Dedifferentiated amniotic fluid mesenchymal stem cell (primary cell): Measurements from ENCODE around the gene SPOCK1.
A peak's percentile ranks its signal among the peaks of the same experiment; 100 is the strongest.

Experiments used
- DNase-seq: peaks from one replicate; pipeline ENCODE4 v3.0.0-alpha.2; 2016; ENCODE audit errors: extremely low spot score

The SPOCK1 gene

DNA sequence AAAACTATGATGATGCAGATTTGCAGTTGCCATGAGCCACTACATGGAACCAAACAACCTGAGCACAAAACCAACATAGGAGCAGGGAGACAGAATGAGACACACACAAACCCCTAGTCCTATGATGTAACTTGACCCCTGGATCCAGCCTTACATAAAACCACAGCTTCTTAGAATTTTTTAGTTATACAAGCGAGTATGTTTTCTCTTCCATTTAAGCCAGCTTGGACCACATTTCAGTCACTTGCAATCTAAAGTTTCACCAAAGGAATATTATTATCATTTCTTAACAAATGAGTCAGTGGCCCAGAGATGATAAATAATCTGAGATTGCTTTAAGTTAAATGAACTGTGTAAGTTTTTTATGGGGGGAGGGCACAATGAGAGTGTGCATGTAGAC lies 6.8 kb downstream of the SPOCK1 start:
- DNase-seq: peak; percentile 62

- no peak for DNase-seq
Observed at GRCh38 chr5:137491121-137491520, 8.0 kb downstream of the SPOCK1 start.

DNA sequence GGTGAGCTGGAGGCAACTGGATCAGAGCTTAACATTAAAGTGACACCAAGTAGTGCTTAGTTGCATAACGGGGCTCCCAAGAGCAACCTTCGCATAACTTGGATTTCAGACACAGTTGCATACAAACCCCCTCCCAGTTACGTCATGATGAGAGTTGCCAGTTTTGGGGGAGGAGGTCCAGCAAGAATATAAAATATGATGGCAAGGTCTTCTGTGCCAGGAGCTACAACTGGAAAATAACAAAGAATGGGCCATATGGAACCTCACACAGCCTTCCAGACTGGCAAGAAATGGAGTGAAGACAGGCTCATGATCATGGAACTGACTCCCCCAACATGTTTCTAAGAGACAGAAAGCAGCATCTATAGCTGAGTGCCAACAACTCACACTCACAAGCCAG lies 8.5 kb downstream of the SPOCK1 start:
- no peak for DNase-seq

DNA sequence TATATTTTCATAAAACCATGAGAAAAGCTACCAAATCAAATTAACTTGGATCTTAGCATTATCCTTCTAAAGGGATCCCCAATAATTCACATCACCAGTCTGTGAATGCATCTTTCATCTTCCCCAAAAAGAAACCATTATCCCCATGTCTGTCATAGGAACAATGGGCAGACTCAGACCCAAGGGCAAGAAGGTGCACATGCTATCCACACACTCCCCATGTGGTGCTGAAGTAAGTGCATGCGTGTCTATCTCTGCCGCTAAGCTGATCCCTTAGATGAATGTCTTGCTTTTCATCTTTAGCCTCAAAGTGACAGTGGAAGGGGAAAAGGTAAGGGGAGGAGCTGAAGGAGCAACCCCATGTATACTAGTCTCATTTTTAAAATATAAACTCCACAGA lies 10.2 kb downstream of the SPOCK1 start:
- no peak for DNase-seq

GRCh38 chr5:137488516-137488915 lies 10.6 kb downstream of the SPOCK1 start:
- DNase-seq: no peak

DNA sequence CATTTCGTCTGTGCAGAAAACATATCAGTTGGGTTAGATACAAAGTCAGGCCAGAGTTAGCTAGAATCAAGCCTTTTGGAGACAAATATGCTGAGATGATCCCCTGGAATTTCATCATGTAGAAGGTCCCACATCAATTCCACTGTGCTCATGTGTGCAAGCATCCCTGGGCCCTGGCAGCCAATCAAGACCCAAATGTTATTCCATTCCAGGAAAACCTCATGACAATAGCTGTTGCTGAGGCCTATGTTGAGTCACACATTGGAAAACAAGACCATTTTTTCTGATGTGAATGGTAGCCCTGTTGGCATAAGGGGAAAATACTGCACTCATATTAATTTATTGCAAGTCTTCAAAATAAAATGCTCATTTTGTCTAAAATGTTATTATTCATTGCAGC lies 11.5 kb downstream of the SPOCK1 start:
- peak; percentile 72 for DNase-seq

DNA sequence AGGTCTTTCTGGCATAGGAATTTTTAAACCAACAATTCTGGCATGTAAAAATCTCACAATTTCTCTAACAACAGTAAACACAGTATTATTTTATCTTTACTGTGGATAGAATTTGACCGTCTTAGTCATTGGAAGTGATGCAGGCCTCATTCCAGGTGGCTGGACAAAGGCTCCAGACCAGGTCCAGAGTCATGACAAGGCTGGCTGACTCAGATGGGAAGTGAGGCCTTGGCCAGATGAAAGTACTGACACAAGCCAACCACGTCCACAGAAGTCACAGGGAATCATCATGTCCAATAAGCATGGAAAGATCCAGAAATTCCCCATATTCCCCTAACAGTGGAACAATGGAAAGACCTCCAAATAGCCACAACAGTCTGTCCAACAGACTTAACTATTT lies 12.4 kb downstream of the SPOCK1 start:
- peak; percentile 41 for DNase-seq

DNA sequence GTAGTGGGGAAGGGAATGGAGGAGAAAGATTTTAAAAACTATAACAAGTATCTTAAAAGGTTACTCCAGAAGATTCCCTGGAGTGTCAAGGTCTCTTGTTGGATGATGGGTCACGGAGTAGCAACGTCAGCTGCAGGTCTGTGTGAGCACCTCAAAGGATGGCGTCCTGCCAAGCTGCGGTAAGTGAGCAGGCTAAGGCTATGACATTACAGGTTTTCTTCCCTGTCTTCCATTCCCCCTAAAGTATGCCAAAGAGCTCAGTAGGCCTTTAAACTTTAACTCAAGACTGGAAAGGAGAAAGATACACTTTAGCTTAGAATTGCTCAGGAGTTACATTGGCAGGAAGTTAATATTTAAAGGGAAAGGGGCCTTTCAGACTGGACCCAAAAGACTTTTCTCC lies 17.5 kb downstream of the SPOCK1 start:
- no peak for DNase-seq

DNA sequence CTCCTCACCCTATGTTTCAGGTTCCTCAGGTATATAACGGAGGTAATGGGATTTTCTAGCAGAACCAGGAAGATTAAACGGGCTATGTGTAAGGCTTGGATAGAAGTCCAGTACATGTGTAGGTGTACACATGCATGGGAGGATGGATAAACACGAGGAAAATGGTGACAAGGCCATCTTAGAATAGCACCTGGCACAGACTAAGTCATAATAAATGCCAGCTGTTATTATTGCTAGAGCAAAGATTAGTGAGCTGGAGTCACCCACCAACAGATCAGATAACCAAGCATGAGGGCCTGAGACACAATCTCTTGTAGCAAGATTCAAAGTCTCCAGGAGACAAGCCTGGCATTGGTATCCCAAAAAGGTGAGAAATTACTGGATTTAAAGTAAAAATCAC lies 21.1 kb downstream of the SPOCK1 start:
- no peak for DNase-seq

DNA sequence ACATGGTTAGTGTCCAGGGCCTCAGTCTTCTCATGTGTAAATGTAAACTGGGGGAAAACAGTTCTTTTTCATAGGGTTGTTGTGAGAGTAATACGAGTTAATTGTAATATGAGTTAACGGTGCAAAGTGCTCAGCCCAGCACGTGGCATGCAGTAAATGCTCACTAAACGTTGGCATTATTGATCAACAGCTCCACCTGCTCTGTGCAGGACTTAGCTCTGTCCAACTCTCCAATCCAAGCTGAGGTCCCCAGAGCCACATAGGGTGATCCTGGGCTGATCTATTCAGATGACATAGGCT lies 28.3 kb downstream of the SPOCK1 start:
- no peak for DNase-seq

GRCh38 chr5:137470111-137470920 lies 28.8 kb downstream of the SPOCK1 start:
- DNase-seq: peak; percentile 84

GRCh38 chr5:137466889-137467288 lies 32.2 kb downstream of the SPOCK1 start:
- DNase-seq: no peak

- no peak for DNase-seq
Observed at GRCh38 chr5:137465930-137466329, 33.2 kb downstream of the SPOCK1 start.

GRCh38 chr5:137462816-137463520 lies 36.2 kb downstream of the SPOCK1 start:
- DNase-seq: no peak

DNA sequence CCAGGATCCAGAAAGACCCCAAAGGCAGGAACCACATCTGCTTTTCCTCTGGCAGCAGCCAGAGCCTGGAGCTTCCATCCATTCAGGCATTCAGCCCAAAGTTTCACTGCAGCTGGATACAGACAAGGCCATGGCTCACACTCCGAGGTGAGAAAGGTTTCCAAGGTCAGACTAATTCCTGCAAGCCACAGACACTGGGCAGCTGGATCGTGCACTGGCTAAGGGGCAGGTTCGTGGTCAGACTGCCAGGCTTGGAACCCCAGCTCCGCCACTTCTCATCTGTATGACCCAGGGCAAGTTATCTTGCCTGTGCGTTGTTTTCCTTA lies 36.9 kb downstream of the SPOCK1 start:
- DNase-seq: no peak

GRCh38 chr5:137461391-137462264 lies 37.5 kb downstream of the SPOCK1 start:
- DNase-seq: no peak

DNA sequence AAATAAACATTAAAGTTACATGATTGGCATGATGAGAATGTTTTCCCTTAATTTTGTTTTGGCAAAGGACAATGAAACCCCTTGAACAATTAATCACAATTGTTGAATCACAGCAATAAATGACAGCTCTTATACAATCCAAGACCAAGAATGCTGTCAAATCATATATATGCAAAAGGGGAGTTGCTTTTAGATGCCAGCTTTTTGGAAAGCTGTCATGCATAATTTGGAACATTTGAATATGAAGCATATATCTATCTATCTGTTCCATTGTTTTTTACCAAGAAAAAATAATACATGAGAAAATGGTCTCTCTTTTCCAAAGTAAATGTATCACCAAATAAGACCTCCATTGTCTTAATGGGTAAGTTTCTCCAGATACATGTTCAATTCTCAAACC lies 44.5 kb downstream of the SPOCK1 start:
- DNase-seq: no peak

GRCh38 chr5:137453483-137454080 lies 45.5 kb downstream of the SPOCK1 start:
- DNase-seq: no peak

DNA sequence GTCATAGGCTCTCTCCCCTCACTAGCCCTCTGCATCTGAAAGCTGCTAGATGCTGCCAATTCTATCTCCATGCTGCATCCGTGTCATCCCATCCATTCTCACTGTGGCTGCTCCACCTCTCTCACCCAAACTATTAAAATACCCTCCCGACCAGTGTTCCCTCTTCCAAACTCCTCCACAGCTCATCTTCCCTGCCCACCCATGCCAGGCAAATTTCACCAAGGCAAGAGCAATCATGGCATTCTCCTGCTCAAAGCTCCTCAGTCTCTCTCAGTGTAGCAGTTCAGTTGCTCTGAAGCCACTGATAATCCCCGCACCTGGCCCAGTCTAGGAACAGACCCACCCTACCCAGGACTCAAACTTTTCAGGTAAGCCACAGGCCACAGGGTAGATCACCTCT lies 48.4 kb downstream of the SPOCK1 start:
- DNase-seq: no peak

DNA sequence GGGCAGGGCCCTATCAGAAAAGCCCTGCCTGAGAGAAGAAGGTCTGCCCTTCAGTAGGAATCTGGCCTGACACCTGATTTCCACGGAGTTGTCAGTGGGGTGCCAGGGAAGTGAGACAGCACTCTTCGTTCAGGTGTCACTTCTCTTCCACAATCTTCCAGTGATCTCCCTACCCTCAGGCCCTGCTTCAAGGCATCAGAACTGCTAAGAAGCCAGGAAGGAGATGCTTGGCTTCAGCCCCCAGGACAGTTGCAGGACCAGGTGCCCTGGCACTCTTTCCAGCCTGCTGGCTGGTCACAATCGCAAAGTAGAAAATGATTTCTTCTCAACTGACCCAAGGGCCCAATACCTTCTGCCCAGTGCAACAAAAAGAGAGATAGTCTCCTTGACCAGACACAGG lies 50.3 kb downstream of the SPOCK1 start:
- no peak for DNase-seq

- DNase-seq: no peak
Observed at GRCh38 chr5:137446615-137447014, 52.5 kb downstream of the SPOCK1 start.

DNA sequence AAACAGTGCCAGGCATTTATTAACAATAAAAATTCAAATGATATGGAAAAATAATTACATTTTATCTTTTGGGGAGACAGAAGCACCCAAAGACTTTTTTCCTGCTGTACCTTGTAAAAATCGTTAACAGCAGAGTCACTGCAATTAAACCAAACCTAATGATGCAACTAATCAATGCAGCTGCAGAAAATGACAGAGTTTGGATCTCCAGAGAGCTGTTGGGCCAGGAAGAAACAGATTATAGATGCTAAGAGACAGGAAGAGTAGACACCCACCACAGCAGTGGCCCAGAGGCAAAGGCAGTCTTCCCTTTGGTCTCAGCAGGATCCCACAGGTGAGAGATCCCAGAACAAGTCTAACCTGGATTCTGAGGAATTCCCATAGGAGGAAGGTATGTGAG lies 53.0 kb downstream of the SPOCK1 start:
- no peak for DNase-seq
